ENCODE data around the gene NDUFA12.

NDUFA12 gene

GRCh38 chr12:94940771-94941170 is 62.7 kb downstream of the NDUFA12 start:
- no peak for DNase-seq (ENCODE audit: low spot score)

GRCh38 chr12:94938583-94938982 is 64.9 kb downstream of the NDUFA12 start:
- no peak for DNase-seq (ENCODE audit: low spot score)

- no peak for DNase-seq (ENCODE audit: low spot score)
Observed at GRCh38 chr12:94930772-94931171, 72.7 kb downstream of the NDUFA12 start.

GRCh38 chr12:94930216-94930654 is 73.3 kb downstream of the NDUFA12 start:
- DNase-seq (ENCODE audit: low spot score) = no peak

GRCh38 chr12:94929780-94930179 is 73.7 kb downstream of the NDUFA12 start:
- no peak for DNase-seq (ENCODE audit: low spot score)

GRCh38 chr12:94925729-94926128 is 77.8 kb downstream of the NDUFA12 start:
- peak; percentile 12 for DNase-seq (ENCODE audit: low spot score)

- no peak for DNase-seq (ENCODE audit: low spot score)
Observed at GRCh38 chr12:94925206-94925605, 78.3 kb downstream of the NDUFA12 start.

GRCh38 chr12:94922561-94922960 is 80.9 kb downstream of the NDUFA12 start:
- no peak for DNase-seq (ENCODE audit: low spot score)

All from CD4-positive, alpha-beta T cell treated with Interleukin-2 at 100 ng/mL for 4 hours (primary cell).